IPS DF 4.7 (cell line): ENCODE results near the gene CCDC80.
"Not testable (repeated sequence)": the region's sequence is repeated elsewhere in the genome, so short reads cannot be mapped to it uniquely, and the experiment has no call there.

Experiments used
- DNase-seq: peaks from one replicate; pipeline ENCODE4 v3.0.0-alpha.2; 2013; ENCODE audit warnings: low spot score; ENCODE audit errors: extremely low read depth

The CCDC80 gene

DNA sequence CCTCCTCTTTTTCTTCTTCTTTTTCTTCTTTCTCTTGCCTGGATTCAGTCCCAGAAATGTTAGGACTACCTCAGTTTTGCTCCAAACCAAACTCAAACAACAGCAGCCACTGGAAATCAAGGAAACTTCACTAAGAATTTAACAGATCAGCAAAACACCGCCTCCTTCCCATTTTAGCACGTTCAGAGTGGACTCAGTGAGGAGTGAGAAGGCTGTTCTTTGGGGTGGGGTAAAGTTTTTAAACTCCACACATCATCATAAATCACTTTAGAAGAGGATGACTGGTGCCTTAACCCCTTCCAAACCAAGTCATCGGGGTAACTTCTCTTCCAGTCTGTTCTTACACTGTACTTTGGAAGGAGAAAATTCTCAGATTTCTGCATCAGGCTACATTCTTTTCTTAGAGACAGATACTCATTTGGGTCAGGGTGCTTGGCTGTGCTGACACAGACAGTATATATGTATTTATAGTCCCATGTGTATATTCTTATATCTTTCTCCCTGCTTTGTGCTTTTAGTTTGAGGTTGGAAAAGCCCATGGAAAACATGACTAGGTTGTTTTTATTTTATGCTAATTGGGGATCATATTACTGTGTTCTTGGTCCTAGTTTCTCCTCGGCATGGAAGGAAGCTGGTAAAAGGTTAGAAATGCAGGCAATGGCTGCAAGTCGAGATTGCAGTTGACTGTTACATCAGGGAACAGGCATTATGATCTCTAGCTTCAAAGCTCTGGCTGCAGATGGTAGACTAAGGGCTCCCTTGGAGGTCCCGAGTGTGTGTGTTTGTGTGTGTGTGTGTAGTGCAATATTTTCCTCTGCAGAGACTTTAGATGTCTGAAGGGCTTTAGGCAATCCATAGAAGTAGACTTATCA is at the start of gene CCDC80:
Gene CCDC80 (minus strand): TSS at position 214 of the 872 bp plus-strand sequence. CDS start 1,238 bp downstream, outside the sequence.
- no peak for DNase-seq

DNA sequence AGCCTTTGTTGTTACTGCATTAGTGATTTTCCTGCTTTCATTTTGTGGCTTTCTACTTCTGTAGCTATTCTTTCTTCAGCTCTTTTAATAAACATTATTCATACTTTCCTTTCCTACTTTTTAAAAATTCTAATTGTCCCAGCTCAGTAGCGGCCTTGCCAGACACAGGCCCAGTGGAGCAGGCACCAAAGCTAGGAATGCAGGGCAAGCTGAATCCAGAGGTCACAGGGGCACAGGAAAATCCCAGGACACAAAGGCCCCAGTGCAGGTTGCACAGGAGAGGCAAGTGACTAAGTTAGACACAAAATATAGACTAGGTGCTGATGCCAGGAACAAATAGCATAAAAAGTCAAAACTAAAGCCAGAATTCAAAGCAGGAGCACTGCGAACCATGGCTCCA is 49.0 kb upstream of the CCDC80 start:
- no peak for DNase-seq

GRCh38 chr3:112689385-112689784 is 48.4 kb upstream of the CCDC80 start:
- DNase-seq = no peak

DNA sequence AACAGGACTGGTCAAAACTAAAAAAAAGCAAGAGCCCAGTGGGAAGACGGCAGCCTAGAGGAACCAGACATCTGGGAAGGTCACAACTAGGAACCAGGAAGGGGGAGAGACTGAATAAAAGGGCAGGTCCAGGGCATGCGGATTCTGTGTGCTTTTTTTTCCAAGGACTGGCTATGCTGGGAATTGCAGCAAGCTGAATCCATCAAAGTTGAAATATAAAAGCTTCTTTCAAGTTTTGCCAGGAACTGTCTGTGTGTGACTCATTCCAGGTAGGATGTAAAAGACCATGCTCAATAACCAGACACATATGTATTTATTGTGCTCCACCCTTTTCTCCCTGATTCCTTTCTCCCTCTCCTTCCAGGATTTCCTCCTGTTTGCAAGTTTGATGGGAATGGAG is 47.9 kb upstream of the CCDC80 start:
- no peak for DNase-seq

- no peak for DNase-seq
These were observed 47.3 kb upstream of the CCDC80 start for GRCh38 chr3:112688085-112688769.

DNA sequence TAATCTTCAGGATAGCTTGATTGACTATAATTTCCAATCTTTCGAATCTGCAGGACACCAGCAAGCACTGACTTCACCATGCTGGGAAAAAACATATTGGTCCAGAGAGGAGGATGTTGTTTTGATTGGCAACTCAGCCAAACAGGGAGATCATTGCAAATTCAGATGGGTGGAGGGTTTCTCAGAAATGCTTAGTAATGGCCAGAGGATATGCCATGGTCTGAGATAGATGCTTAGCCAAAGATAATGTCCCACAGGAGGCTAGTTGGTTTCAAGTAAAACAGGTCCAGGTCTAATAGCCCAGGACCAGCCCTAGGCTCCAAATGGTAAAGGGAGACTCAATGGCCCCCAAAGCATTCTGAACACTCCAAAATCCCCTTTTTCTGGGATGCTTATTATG is 46.7 kb upstream of the CCDC80 start:
- DNase-seq = no peak

DNA sequence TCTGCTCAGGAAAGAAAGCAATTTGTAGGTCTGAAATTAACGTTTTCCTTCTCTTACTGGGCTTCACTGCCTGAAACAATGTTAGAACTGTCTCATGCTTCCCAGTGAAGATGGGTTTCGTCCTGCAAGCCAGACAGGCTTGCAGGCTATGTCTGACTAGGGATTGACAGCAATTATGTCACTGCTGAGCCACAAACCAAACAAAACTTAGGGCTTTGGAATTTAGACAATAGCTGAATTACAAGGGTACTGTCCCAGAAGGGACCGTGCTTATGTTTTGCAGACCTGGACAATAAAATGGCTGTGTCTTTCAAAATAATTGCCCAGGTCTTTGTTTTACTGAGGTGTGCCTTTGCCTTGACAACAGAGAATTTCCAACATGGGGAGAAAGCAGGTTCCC is 46.3 kb upstream of the CCDC80 start:
- no peak for DNase-seq

GRCh38 chr3:112685956-112686799 is 45.2 kb upstream of the CCDC80 start:
- no peak for DNase-seq

DNA sequence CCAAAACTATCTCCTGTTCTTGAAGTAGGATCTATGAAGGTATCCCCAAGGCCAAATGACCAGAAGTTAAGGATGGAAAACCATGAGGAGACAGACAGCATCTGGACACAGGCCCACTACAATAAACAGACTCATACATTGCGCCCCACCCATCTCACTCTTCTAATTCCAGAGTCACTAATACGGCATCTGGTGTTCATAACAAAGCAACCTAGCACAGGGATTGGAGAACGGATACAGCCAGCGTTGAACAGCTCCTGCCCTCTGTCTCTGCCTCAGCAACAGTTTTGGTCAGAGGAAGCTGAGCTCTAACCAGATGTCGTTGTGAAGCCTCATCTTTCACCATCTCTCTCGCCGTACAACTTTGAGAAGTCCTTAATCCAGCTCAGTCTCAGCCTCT is 44.5 kb upstream of the CCDC80 start:
- no peak for DNase-seq

- no peak for DNase-seq
These were observed 41.4 kb upstream of the CCDC80 start for GRCh38 chr3:112682361-112682760.

- DNase-seq = no peak
These were observed 40.9 kb upstream of the CCDC80 start for GRCh38 chr3:112681822-112682325.

DNA sequence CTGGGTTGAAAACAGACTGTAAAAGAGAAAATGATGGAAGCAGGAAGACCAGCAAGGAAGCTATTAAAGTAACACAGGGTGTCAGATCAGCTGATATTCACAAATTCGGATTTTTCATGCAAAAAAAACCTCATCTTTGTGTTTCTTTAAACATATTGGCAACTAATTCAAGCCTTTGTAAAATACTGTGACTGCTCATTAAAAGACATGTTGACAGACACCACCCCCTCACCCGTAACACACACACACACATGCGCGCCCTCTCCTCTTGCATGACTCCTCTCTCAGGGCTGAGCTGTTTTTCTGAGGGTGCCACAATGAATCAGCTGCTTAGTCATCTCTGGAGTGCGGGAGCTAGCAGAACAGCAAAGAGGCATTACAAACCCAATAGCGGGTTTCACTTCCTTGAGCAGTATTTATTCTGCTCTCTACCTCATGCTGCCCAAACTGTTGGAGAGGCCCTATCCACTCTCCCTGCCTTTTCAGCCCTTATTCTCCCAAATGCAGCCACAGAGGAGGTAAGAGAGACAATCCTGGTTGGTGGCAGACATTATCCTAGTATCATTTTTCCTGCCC is 35.8 kb upstream of the CCDC80 start:
- DNase-seq = no peak

GRCh38 chr3:112675943-112676535 is 35.1 kb upstream of the CCDC80 start:
- DNase-seq = no peak

DNA sequence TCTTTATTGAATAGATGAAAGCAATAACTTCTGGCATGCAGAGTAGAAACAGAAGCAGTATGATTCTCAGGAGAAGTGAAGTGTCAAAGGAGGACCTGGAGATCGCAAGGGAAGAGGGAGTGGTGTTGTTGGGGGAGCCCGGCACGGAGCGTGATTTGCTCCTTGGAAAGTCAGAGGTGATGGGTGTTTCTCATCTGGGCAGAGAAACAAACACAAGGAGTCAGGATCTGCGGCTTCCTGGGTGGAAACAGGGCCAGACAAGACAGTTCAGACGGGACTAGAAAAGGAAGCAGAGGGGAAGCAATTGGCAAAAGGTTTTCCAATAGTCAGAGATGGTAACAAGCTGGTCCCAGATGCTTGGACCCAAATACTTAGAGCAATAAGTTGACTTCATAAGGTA is 34.4 kb upstream of the CCDC80 start:
- DNase-seq = no peak

GRCh38 chr3:112672716-112673541 is 32.0 kb upstream of the CCDC80 start:
- DNase-seq = no peak

DNA sequence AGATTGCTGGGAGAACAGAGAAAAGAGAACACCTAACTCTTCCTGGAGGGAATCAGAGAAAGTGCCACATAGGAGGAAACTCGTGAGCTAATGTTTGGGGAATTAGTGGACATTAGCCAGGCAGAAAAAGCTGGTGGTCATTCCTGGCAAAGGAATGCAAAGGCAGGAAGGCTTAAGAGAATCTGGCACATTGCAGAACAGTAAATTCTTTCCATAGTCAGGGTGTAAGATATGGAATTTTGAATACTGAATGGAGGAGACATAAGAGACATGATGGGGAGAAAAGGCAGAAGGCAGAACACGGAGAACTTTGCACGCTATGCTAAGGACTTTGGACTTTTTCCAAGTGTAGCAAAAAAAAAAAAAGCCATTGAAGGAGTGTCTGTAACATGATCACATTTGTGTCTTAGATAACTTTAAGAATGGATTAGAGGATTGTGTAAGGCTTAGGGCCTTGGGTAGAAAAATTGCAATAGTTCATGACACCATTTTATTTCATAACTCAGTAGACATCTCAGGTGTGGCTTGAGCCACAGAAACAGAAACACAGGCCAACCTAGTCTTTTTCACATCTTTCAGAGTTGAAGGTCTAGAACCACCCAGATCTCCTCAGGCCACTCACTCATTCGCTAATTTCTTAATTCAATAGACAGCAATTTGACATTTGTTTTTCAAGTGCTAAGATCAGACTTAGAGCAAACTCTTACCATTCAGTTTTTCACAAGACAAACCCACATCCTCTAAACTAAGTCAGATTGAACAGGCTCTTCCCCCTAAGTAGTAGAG is 31.2 kb upstream of the CCDC80 start:
- no peak for DNase-seq

- DNase-seq = no peak
These were observed 29.9 kb upstream of the CCDC80 start for GRCh38 chr3:112670824-112671223.

DNA sequence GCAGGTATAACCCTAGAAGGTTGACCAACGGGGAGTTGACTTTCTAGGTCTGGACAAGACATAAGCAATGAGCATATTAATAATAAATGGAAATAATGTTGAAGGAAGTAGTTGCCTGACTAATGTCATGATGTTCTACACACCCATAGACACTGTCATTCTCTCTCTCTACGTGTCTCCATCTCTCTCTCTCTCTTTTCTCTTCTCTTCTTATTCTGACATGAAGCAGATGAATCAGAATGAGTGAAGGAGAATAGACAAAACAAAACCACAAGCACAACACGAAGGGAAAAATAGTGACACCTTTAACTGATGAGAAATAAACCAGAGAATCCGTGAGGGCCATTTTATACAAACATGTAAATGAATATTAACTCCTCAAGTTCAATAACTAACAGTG is 26.7 kb upstream of the CCDC80 start:
- DNase-seq = no peak

DNA sequence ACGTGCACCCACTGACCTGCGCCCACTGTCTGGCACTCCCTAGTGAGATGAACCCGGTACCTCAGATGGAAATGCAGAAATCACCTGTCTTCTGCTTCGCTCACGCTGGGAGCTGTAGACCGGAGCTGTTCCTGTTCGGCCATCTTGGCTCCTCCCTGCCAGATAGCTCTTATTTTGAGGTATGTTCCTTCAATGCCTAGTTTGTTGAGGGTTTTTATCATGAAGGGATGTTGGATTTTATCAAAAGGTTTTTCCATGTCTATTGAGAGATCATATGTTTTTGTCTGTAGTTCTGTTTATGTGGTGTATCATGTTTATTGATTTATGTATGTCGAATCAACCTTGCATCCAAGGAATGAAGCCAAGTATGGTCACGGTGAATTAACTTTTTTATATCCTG is 24.1 kb upstream of the CCDC80 start:
- not testable (repeated sequence) for DNase-seq
